Testis (tissue), 3 donors: ENCODE measurements around the gene SMAD3. TPM values are rescaled to one million over a fixed set of nuclear protein-coding genes. Genes with fewer than 3 reads are reported as not detected.
"Not testable (repeated sequence)": the region's sequence is repeated elsewhere in the genome, so short reads cannot be mapped to it uniquely, and the experiment has no call there.

Experiments
- DNase-seq: peaks from one replicate; pipeline ENCODE4 v3.0.0-alpha.2; 2019
- H3K27ac ChIP-seq, 2 donors: fragments of 200-600 bp; sonication (generic); one replicate each; pipeline ENCODE4 v1.5.1; 2019
- H3K27me3 ChIP-seq: fragments of 200-600 bp; sonication (generic); one replicate; pipeline ENCODE4 v1.5.1; 2019
- H3K36me3 ChIP-seq: fragments of 200-600 bp; sonication (generic); one replicate; pipeline ENCODE4 v1.5.1; 2017; ENCODE audit warnings: low read depth; ENCODE audit errors: missing control alignments
- H3K4me1 ChIP-seq: fragments of 200-600 bp; sonication (generic); one replicate; pipeline ENCODE4 v1.5.1; 2019
- H3K4me3 ChIP-seq, 2 donors: fragments of 200-600 bp; sonication (generic); one replicate each; pipeline ENCODE4 v1.5.1; 2017 to 2019
- H3K9me3 ChIP-seq: fragments of 200-600 bp; sonication (generic); one replicate; pipeline ENCODE4 v1.5.1; 2017
- CTCF ChIP-seq, 3 experiments: fragments of 450-650 bp in 2 of 3; fragments of 200-600 bp in 1 of 3; sonication (generic) in 1 of 3; IDR thresholded peaks; one replicate each; pipeline ENCODE4 v1.5.1; 2016 to 2019; ENCODE audit warnings: antibody characterized with exemption in 3 of 3, mild to moderate bottlenecking in 2 of 3, moderate library complexity in 1 of 3
- POLR2A ChIP-seq: fragments of 450-650 bp; IDR thresholded peaks from one replicate; pipeline ENCODE4 v1.6.1; 2017; ENCODE audit warnings: antibody characterized with exemption, mild to moderate bottlenecking, moderate library complexity
- WGBS, 2 donors: methylation state at CpG; one replicate each; pipeline ENCODE4 v1.1.5; 2018; 5-methylcytosine and 5-hydroxymethylcytosine counted together
- intact Hi-C: fragments of 100-400 bp; cut with DNase I; formaldehyde crosslinking; loops from one replicate; pipeline ENCODE4 v1.15.1; 2023; ENCODE audit warnings: low total_unique reads
- polyA plus RNA-seq: library from polyadenylated mRNA; stranded (reverse); fragments of 350-450 nt; fragmentation: Illumina TruSeq; extraction: RNeasy Lipid Tissue Mini Kit (QIAGEN cat#74804); gene quantifications from one replicate; pipeline ENCODE4 v1.2.3, GENCODE V29; 2014; ENCODE audit warnings: low read depth, low replicate concordance; ENCODE audit not compliant: insufficient read depth
- total RNA-seq, 2 donors: library from RNA; depleted of rRNA; stranded (reverse); fragments of >200 nt; gene quantifications; one replicate each; pipeline ENCODE4 v1.2.3, GENCODE V29; 2016

Gene SMAD3
- total and polyA plus RNA-seq, 3 donors from 2014 or later = 11.4 to 31.6 (median 18.7) TPM

- TF ChIP-seq CTCF (IDR thresholded peaks at IDR 0.05) (no peak), POLR2A (no peak)
- no peak for DNase-seq
- H3K4me1 ChIP-seq = peaks cover 14% of the 10 kb centered on the region
- H3K36me3 ChIP-seq = no peaks in the 10 kb centered on the region
- H3K4me3 ChIP-seq = no peak overlapping the region
- H3K27me3 ChIP-seq = no peaks in the 10 kb centered on the region
- 70% methylated on average over 5 of the region's 5 CpGs for WGBS, 2 donors
- intact Hi-C loops = no loop called here
- H3K9me3 ChIP-seq = no peaks in the 10 kb centered on the region
- no peak overlapping the region for H3K27ac ChIP-seq
These were observed 45.4 kb upstream of the SMAD3 start for GRCh38 chr15:67019884-67020520.

- H3K9me3 ChIP-seq, H3K4me3 ChIP-seq, H3K27ac ChIP-seq, DNase-seq, H3K27me3 ChIP-seq, intact Hi-C loops, H3K36me3 ChIP-seq: not testable (repeated sequence)
- peaks cover 20% of the 10 kb centered on the region for H3K4me1 ChIP-seq
- WGBS, 2 donors = 94 to 100% methylated on average over 1 to 2 of the region's 2 CpGs
These were observed 44.7 kb upstream of the SMAD3 start for GRCh38 chr15:67020668-67021067.

GRCh38 chr15:67021455-67021854 lies 43.9 kb upstream of the SMAD3 start:
- Histone ChIP-seq H3K27me3 (no peaks in the 10 kb centered on the region), H3K27ac (no peak overlapping the region), H3K9me3 (no peaks in the 10 kb centered on the region), H3K36me3 (no peaks in the 10 kb centered on the region), H3K4me3 (no peak overlapping the region), H3K4me1 (peaks cover 28% of the 10 kb centered on the region)
- TF ChIP-seq POLR2A (no peak), CTCF (IDR thresholded peaks at IDR 0.05) (no peak)
- intact Hi-C loops = no loop called here
- no peak for DNase-seq

- no peak for DNase-seq
- intact Hi-C loops = no loop called here
- TF ChIP-seq POLR2A (no peak), CTCF (IDR thresholded peaks at IDR 0.05) (no peak)
These were observed 42.8 kb upstream of the SMAD3 start for GRCh38 chr15:67022587-67023105.

GRCh38 chr15:67023517-67024313 lies 41.7 kb upstream of the SMAD3 start:
- 81 to 88% methylated on average over 5 to 7 of the region's 7 CpGs for WGBS, 2 donors
- Histone ChIP-seq H3K27me3 (no peaks in the 10 kb centered on the region), H3K4me3 (no peak overlapping the region), H3K9me3 (no peaks in the 10 kb centered on the region), H3K4me1 (peaks cover 32% of the 10 kb centered on the region), H3K36me3 (no peaks in the 10 kb centered on the region), H3K27ac (peak overlapping the region; percentile 76 to 80)
- no peak for DNase-seq
- intact Hi-C loops = no loop called here
- TF ChIP-seq POLR2A = no peak

More at GRCh38 chr15:67022587-67023105, 42.8 kb upstream of the SMAD3 start:
- Histone ChIP-seq H3K27ac (no peak overlapping the region), H3K4me1 (peaks cover 32% of the 10 kb centered on the region), H3K36me3 (no peaks in the 10 kb centered on the region), H3K4me3 (no peak overlapping the region), H3K9me3 (no peaks in the 10 kb centered on the region), H3K27me3 (no peaks in the 10 kb centered on the region)
